ENCODE results near the gene TRHDE. TPM values are rescaled to one million over a fixed set of nuclear protein-coding genes. Genes with fewer than 3 reads are reported as not detected.

TRHDE gene
- total and polyA plus RNA-seq, 2 donors (not counting 3 experiments of a cell fraction or from before 2014, with no cell fraction given): not detected

- no peak for FAIRE-seq
These were observed 30.6 kb upstream of the TRHDE start for GRCh38 chr12:72241552-72241951.

GRCh38 chr12:72242946-72243345 lies 29.2 kb upstream of the TRHDE start:
- no peaks in the 10 kb centered on the region for H3K9me1 ChIP-seq (replicated peaks; ENCODE audit: control insufficient read depth, extremely low read depth, insufficient read depth, low read length)
- DNase-seq (ENCODE audit: low read depth, low spot score) (no peak), FAIRE-seq (no peak)
- no peak overlapping the region for H3K4me2 ChIP-seq (ENCODE audit: insufficient read depth, low read length)
- H3K36me3 ChIP-seq (ENCODE audit: control insufficient read depth in 2 of 2, extremely low read depth in 1 of 2, insufficient read depth in 2 of 2, low read length in 2 of 2): no peaks in the 10 kb centered on the region
- H3K9me3 ChIP-seq (replicated peaks; ENCODE audit: control insufficient read depth, insufficient read depth, low read length): no peaks in the 10 kb centered on the region
- no peak overlapping the region for H2AFZ ChIP-seq (ENCODE audit: low read depth, low read length)
- H4K20me1 ChIP-seq (replicated peaks; ENCODE audit: control insufficient read depth, extremely low read depth, insufficient read depth, low read length): no peaks in the 10 kb centered on the region
- H3K9ac ChIP-seq (replicated peaks; ENCODE audit: extremely low read depth, insufficient read depth, low read length): no peak overlapping the region
- H3K27ac ChIP-seq (ENCODE audit: insufficient read depth, low read depth, low read length): no peak overlapping the region
- dilution Hi-C loops (cut with MboI; ENCODE audit: extremely low pct_ligation_motif_present, low sequenced_read_pairs): no loop called here
- ChIA-PET POLR2A (no interaction called here), CTCF (no interaction called here)
- H3K27me3 ChIP-seq (ENCODE audit: control insufficient read depth in 2 of 2, insufficient read depth in 2 of 2, low read length in 2 of 2): no peaks in the 10 kb centered on the region
- no peak for TF ChIP-seq EZH2 (IDR thresholded peaks at IDR 0.05; ENCODE audit: borderline replicate concordance, low read depth, low read length, severe bottlenecking)
- no peak for TF ChIP-seq MYC (IDR thresholded peaks at IDR 0.05; ENCODE audit: low read depth, low read length)
- TF ChIP-seq POLR2A (IDR thresholded peaks at IDR 0.05; ENCODE audit: low read depth, low read length): no peak
- TF ChIP-seq JUN (IDR thresholded peaks at IDR 0.05; ENCODE audit: borderline replicate concordance, insufficient read depth, insufficient read length, low read depth): no peak
- no peak for TF ChIP-seq POLR2AphosphoS5 (IDR thresholded peaks at IDR 0.05; ENCODE audit: insufficient read depth, low read depth, low read length)
- TF ChIP-seq GATA2 (IDR thresholded peaks at IDR 0.05; ENCODE audit: insufficient read depth, insufficient read length, low read depth, low read length): no peak
- TF ChIP-seq, protein P1, sequence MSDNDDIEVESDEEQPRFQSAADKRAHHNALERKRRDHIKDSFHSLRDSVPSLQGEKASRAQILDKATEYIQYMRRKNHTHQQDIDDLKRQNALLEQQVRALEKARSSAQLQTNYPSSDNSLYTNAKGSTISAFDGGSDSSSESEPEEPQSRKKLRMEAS (IDR thresholded peaks at IDR 0.05; ENCODE audit: insufficient read depth, insufficient read length): no peak
- no peak for TF ChIP-seq CTCF (IDR thresholded peaks at IDR 0.05; ENCODE audit: extremely low read depth in 1 of 2, insufficient read depth in 1 of 2, low read depth in 1 of 2, low read length in 2 of 2)
- TF ChIP-seq FOS (IDR thresholded peaks at IDR 0.05; ENCODE audit: borderline replicate concordance, insufficient read depth, low read length): no peak
- no peak overlapping the region for H3K4me3 ChIP-seq (replicated peaks in 1 of 3; ENCODE audit: insufficient read depth in 1 of 3, low read depth in 1 of 3, low read length in 3 of 3)
- H3K79me2 ChIP-seq (ENCODE audit: control insufficient read depth, insufficient read depth, low read length): no peaks in the 10 kb centered on the region
- no TSS peak for BruUV-seq (replicated peaks)
- no peaks in the 10 kb centered on the region for H3K4me1 ChIP-seq (ENCODE audit: control insufficient read depth, extremely low read depth, insufficient read depth, low read length)
- intact Hi-C loops (cut with micrococcal nuclease): no loop called here

More at GRCh38 chr12:72241552-72241951, 30.6 kb upstream of the TRHDE start:
- Histone ChIP-seq H4K20me1 (replicated peaks; ENCODE audit: control insufficient read depth, extremely low read depth, insufficient read depth, low read length) (no peaks in the 10 kb centered on the region), H3K27me3 (ENCODE audit: control insufficient read depth in 2 of 2, insufficient read depth in 2 of 2, low read length in 2 of 2) (no peaks in the 10 kb centered on the region), H3K36me3 (ENCODE audit: control insufficient read depth in 2 of 2, extremely low read depth in 1 of 2, insufficient read depth in 2 of 2, low read length in 2 of 2) (no peaks in the 10 kb centered on the region), H3K27ac (ENCODE audit: insufficient read depth, low read depth, low read length) (no peak overlapping the region), H3K9me3 (replicated peaks; ENCODE audit: control insufficient read depth, insufficient read depth, low read length) (no peaks in the 10 kb centered on the region), H3K9me1 (replicated peaks; ENCODE audit: control insufficient read depth, extremely low read depth, insufficient read depth, low read length) (no peaks in the 10 kb centered on the region), H3K4me3 (replicated peaks in 1 of 3; ENCODE audit: insufficient read depth in 1 of 3, low read depth in 1 of 3, low read length in 3 of 3) (no peak overlapping the region), H3K4me2 (ENCODE audit: insufficient read depth, low read length) (no peak overlapping the region), H2AFZ (ENCODE audit: low read depth, low read length) (no peak overlapping the region), H3K4me1 (ENCODE audit: control insufficient read depth, extremely low read depth, insufficient read depth, low read length) (no peaks in the 10 kb centered on the region), H3K9ac (replicated peaks; ENCODE audit: extremely low read depth, insufficient read depth, low read length) (no peak overlapping the region), H3K79me2 (ENCODE audit: control insufficient read depth, insufficient read depth, low read length) (no peaks in the 10 kb centered on the region)
- BruUV-seq (replicated peaks): no TSS peak
- dilution Hi-C loops (cut with MboI; ENCODE audit: extremely low pct_ligation_motif_present, low sequenced_read_pairs): no loop called here
- TF ChIP-seq, protein P1 (IDR thresholded peaks at IDR 0.05; ENCODE audit: insufficient read depth, insufficient read length): no peak
- no peak for TF ChIP-seq EZH2 (IDR thresholded peaks at IDR 0.05; ENCODE audit: borderline replicate concordance, low read depth, low read length, severe bottlenecking)
- DNase-seq (ENCODE audit: low read depth, low spot score): no peak
- CTCF ChIA-PET: no interaction called here
- intact Hi-C loops (cut with micrococcal nuclease): no loop called here
- POLR2A ChIA-PET: no interaction called here
